NCI-H2227 treated with DMSO at 0.1 percent for 48 hours (cell line): Measurements from ENCODE around the gene FRMPD2.
"Not testable (repeated sequence)": the region's sequence is repeated elsewhere in the genome, so short reads cannot be mapped to it uniquely, and the experiment has no call there.

ENCODE experiments used
- DNase-seq: peaks from one replicate; lab custom pipeline; 2025; lab: John Stamatoyannopoulos, UW

Gene FRMPD2

DNA sequence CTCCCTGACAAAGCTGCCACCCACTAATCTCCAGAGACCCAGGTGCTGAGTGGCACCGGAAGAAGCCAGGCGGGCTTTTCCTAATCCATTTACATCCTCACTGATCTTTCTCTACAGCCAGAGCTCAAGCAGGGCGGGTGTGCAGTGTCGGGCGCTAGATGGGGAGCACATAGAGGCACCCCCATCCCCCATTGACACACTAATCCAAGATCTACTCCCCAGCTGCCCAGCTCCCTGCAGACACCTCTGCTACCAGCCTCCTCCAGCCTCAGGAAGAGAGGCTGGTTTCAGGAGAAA, 22.2 kb downstream of the FRMPD2 start:
- DNase-seq, result no peak

GRCh38 chr10:48251525-48252353, 22.8 kb downstream of the FRMPD2 start:
- no peak for DNase-seq

- DNase-seq, result no peak
Observed at GRCh38 chr10:48251152-48251524, 23.4 kb downstream of the FRMPD2 start.

DNA sequence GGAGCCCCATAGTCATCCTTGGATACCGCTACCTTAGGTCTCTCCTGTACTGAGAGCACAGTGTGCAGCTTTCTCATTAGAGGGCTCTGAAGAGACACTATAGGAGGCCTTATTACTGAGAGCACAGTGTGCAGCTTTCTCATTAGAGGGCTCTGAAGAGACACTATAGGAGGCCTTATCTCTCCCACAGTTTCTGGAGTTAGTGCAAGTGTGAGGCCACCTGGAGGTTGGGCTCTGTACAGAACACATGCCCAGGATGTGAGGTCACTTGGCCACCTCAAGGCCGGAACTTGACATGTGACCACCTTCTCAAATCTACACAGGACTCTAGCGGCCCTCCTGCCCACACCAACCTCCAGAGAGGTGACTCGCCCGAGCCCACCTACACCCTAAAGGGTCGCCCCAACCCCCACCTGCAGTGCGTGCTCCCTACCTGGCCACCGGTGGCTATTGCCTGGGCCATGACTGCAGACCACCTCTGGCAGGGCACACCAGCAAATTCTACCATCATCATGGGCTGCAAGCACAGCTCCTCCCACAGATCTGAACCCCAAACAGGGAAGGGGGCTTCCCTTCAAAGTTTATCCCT, 24.6 kb downstream of the FRMPD2 start:
- no peak for DNase-seq

- no peak for DNase-seq
Observed at GRCh38 chr10:48249004-48249762, 25.3 kb downstream of the FRMPD2 start.

- no peak for DNase-seq
Observed at GRCh38 chr10:48248462-48248861, 26.0 kb downstream of the FRMPD2 start.

GRCh38 chr10:48247680-48248079, 26.8 kb downstream of the FRMPD2 start:
- DNase-seq, result no peak

DNA sequence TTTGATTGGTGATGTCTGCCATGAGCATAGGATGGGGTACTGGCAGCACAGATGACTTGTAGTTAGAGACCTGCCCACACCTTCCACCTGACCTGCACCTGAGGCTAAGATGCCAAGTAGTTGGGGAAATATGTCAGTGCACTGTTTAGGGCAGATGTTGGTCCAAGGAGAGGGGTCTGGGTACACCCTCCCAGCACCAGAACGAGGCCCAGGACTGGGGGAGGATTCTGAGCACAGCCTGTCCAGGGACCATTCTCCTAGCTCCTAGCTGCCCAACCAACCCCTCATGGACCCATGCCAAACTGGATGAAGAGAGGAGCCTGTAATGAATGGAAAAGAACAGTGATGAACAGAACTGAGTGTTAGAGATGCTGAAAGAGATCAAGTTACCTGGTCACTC, 28.0 kb downstream of the FRMPD2 start:
- DNase-seq, result no peak

DNA sequence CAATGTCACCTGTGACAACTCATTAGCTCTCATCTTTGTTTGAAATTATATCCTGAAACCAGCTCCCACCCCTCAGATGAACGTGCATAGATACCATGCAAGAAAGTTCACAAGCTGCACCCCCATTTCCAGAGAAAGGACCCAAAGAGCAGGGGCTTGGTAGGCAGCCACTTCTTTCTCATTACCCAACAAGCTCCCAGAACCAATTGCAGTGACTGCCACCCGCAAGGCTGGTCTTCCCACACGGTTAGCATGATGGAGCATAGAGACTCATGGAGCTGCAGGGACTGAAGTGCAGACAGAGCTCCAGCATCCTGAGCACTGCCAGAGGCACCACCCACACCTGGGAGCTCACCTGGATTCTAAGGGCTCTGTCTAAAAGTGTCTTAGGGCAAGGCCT, 28.5 kb downstream of the FRMPD2 start:
- no peak for DNase-seq

GRCh38 chr10:48243921-48244320, 30.6 kb downstream of the FRMPD2 start:
- DNase-seq, result not testable (repeated sequence)

DNA sequence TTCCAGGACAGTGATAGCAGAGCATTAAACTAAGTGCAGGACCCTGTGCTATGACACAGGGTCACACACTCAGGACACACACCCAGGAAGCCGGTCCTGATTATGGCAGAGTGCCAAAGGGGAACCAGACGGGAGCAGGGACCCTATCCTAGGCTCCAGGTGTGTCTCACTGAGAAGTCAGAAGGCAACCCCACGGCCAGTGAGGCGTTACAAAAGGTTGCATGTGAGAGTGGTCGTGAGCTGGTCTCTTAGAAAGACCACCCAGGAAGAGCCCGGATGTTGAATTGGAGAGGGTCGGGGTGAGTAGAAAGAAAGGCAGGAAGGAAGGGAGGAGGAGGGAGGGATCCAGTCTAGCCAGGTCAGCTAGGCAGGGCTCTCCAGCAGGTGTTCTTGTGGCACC, 31.0 kb downstream of the FRMPD2 start:
- DNase-seq, result no peak

- DNase-seq, result no peak
Observed at GRCh38 chr10:48242171-48242904, 32.2 kb downstream of the FRMPD2 start.

- DNase-seq, result no peak
Observed at GRCh38 chr10:48241332-48241731, 33.2 kb downstream of the FRMPD2 start.

- no peak for DNase-seq
Observed at GRCh38 chr10:48240196-48240595, 34.3 kb downstream of the FRMPD2 start.

DNA sequence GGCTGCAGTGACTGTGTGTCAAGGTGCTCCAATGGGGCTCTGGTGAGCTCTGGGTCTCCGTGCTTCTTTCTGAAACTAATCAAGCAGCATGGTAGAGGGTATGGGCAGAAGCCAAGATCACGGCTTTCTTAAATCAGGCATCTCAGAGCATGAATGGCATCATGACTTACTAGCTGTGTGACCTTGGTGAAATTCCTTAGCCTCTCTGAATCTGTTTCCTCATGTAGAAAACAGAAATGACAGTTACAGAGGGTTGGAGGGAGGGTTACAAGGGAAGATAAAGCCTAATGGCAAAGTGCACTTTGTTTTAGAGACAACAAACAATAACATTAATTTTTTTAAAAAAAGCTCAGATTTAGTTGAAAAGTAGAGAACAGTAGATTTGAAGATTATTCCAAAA, 34.9 kb downstream of the FRMPD2 start:
- no peak for DNase-seq

- no peak for DNase-seq
Observed at GRCh38 chr10:48238826-48239520, 35.5 kb downstream of the FRMPD2 start.

DNA sequence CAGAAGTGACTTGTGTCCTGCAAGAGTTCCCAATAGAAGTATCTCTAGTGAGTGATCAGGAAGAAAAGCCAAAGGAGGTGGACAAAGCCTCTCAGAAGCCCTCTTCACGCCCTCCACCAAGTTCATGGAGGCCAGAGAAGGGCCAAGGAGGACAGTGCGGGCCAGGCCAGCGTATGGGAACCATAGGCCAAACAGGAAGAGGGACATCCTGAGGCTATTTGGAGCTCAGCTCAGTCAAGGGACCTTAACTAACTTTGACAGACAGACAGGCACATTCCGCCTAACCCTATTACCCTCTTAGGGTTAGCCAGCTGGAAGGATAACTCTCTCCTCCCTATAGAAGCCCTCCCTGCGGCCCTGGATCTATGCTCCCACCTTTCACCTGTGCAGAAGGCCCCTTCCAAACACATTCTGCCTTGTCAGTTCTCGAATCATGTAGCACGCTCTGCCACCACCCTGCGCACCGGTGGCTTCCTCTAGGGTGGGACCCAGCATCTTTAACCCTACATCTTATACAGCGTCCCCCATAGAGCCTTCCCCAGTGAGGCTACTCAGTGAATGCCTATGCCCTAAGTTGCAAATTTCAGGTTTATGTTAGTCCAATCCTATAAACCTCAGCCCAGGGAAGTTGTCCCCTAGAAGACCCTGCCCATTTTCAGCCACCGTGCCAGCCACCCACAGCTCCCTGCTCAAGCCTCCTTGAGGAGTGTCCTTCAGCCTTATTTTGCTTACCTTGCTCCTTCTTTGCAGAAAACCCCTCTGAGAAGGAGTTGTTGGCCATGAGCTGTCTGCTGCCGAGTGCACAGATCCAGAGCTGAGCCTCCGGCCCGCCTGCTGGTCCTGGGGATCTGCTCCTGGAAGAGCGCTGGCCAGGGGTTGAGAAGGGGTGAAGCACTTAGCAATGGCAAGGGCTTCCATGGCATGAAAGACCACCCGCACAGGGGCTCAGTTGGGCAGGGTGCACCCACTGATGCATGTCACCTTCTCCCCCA, 36.9 kb downstream of the FRMPD2 start:
- DNase-seq, result no peak

DNA sequence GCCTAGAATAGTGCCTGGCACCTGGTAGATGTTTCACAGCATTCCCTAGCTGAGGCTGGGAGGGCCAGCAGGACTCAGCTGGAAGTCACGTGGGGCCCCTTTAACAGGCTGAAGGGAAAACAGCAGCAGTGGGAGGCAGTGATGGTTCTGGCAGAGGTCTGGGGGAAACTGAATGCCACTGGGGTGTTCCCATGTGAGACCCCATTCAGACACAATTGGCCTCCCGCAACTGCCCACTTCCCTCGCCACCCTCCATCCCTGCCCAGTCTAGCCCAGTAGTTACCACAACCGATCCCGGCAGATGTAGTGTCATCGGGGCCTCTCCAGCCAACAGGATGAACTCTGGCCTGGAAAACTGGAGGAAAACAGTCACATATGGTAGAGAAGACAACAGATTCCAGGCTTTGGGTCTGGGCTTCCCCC, 38.3 kb downstream of the FRMPD2 start:
- no peak for DNase-seq

DNA sequence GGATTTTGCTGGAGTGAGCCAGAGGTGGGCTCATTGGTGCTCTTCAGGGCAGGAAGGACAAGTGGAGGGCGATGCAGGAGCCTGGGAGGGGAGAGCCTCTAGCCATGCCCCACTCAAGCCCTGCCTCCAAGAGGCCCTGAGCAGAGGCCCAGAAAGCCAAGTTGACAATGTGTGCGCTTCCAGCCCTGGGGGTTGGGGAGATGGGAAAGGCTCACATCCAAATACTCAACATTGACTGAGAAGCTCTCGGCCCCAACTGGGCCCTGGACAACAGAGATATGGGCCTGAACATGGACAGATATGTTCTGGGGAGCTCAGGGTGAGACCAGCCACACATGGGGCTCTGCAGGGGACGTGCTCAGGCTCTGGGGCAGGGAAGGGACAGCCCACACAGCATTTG, 39.0 kb downstream of the FRMPD2 start:
- DNase-seq, result no peak

DNA sequence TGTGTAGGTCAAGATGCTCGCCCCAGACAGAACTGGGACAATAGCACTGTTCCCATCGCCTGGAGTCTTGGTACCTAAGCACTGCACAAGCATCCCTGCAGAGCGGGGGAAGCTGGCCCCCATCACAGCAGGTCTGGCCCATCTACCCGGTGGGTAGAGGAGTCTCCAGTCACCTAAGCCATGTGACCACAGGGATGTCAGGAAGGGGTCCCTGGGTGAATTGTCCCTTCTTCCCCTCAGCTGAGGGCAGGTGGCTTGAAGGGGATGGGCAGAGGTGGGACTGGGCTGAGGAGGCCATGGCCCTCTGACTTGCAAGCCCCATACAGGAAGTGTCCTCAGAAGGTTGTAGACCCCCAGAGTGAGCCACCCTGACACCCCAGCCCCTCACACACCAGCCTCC, 39.7 kb downstream of the FRMPD2 start:
- no peak for DNase-seq

DNA sequence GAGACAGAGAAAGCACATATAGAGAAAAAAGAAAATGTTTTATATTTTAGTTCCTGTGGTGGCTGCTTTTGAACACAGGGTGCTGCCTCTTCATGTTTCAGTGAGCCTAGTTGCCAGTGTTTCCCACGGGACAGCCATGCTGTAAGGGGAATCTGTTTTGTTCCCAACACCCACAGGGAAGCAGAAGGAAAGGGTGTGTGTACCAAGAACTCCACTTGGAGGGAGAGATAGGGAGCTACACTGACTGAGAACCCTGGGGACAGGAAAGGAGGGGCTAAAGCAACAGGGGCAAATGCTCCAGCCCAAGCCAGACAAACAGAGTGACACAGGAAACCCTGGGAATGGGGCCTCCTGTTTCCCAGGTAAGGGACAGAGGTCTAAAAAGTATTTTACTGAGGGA, 40.2 kb downstream of the FRMPD2 start:
- DNase-seq, result no peak
